GM12892 (cell line): Measurements from ENCODE around the gene CYTH2.

ENCODE experiments used
- POLR2A ChIP-seq: IDR thresholded peaks from 2 replicates; pipeline ENCODE4 v1.6.1; 2011; ENCODE audit warnings: low read depth, low read length, control low read depth
- POLR2AphosphoS5 ChIP-seq: IDR thresholded peaks from 2 replicates; pipeline ENCODE4 v1.6.1; 2011; ENCODE audit warnings: low read depth, low read length, control low read depth
- TAF1 ChIP-seq: IDR thresholded peaks from 2 replicates; pipeline ENCODE4 v1.6.1; 2011; ENCODE audit warnings: low read depth, mild to moderate bottlenecking, control low read depth, low read length, borderline replicate concordance

DNA sequence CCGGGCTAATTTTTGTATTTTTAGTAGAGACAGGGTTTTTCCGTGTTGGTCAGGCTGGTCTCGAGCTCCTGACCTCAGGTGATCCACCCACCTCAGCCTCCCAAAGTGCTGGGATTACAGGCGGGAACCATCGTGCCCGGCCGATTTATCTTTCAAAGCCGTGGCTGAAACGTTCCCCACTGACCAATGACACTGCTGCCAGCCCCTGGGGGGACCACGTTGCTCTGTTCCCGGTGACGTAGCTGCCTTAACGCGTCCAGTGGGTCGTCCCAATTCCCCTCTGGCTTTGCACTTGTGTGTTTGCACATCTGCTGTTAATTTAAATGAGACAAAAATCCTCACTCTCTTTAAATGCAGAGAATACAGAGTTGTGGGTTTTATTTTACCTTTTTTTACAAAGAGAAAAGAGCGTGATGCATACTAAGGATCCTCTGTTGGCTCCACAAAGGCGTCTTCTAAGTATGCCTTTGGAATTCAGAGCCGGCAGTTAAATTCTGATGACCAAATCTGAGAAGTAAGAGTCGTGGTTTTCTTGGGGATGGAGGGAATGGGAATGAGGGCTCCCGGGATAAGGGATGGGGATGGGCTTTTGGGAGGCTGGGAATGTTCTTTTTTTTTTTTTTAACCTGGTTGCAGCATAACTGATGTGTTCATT is 61.0 kb downstream of the CYTH2 start:
- TF ChIP-seq POLR2A (no peak), TAF1 (no peak), POLR2AphosphoS5 (no peak)
